Right renal pelvis (tissue), 4 donors: ENCODE data around the gene NUMBL. TPM values are rescaled to one million over a fixed set of nuclear protein-coding genes. Genes with fewer than 3 reads are reported as not detected.

Experiments used
- DNase-seq, 4 donors: peaks; one replicate each; pipeline ENCODE4 v3.0.0-alpha.2; 2013; ENCODE audit warnings: low read depth in 4 of 4, low spot score in 3 of 4, missing footprints in 1 of 4
- polyA plus RNA-seq, 4 donors: library from polyadenylated mRNA; unstranded; fragments of 120-200 nt; gene quantifications; one replicate each; pipeline ENCODE4 v1.2.1, GENCODE V29; 2013; ENCODE audit not compliant: insufficient read length in 4 of 4

The NUMBL gene
- polyA plus RNA-seq, 4 donors = 11.1 to 16.0 (median 12.6) TPM

DNA sequence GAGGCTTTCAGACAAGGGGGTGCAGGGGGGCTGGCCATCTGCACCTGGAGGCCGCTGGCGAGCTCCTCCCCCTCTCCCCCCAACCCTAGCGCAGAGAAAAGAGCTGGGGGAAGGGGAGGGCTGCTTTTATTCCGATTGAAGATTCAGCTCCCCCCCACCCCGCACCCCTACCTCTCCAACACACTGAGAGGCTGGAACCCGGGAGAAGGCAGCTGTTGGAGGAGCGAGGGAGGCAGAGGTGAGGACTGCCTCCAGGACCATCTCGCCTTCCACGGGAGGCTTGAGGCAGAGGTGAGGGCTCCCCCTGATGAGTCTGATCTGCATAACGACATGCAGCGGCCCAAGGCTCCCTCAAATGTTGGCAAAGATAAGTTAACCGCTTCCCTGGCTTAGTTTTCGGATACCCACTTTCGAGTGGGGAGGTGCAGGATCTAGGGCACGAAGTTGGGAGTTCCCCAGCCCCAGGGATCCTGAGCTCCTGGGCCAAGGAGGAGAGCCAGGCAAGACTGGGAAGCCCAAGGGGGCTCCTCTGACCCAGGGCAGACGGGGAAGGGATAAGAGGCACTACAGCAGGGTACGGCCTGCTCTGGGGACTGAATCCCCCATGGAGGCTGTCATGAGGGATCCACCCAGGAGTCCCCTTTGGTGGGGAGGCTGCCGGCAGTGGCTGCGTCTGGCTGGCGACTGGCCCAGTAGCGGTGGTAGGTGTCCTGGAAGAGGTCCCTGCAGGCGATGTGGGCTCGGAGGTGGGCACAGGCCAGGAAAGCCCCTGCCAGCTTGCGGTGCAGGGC, 1.2 kb upstream of the NUMBL start:
- no peak for DNase-seq

DNA sequence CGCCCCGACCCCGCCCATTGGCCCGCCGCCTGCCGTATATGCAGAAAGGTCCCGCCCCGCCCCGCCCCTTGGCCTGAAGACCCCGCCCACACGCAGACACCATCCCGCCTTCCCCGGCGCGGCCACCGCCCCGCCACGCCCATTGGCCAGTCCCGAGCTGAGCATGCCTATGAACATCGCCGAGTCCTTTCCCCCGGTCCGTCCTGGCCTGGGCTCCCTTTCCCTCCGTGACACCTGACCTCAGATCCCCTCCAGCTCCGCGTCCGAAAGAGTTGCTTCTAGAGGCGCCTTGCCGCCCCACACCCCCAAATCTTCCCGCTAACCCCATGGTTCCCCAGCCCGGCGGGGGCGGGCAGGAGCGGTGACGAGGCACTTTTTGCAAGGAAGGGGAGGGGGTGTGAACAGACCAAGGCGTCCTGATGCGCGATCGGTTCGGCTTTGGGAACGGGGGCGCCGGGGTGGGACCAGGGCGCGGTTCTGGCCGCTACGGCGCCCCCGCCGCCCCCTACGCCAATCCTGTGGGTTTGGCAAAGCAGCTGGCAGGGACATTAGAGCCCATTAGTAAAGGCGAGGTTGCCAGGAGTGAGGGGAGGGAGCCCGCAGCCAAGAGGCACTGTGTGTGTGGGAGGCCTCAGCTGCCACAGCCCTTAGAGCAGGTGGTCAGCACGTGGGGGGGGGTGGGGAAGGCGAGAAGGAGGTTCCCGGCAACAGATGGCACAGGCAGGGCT, 406 bp upstream of the NUMBL start:
- peak; percentile 70 to 87 (median 75) for DNase-seq

DNA sequence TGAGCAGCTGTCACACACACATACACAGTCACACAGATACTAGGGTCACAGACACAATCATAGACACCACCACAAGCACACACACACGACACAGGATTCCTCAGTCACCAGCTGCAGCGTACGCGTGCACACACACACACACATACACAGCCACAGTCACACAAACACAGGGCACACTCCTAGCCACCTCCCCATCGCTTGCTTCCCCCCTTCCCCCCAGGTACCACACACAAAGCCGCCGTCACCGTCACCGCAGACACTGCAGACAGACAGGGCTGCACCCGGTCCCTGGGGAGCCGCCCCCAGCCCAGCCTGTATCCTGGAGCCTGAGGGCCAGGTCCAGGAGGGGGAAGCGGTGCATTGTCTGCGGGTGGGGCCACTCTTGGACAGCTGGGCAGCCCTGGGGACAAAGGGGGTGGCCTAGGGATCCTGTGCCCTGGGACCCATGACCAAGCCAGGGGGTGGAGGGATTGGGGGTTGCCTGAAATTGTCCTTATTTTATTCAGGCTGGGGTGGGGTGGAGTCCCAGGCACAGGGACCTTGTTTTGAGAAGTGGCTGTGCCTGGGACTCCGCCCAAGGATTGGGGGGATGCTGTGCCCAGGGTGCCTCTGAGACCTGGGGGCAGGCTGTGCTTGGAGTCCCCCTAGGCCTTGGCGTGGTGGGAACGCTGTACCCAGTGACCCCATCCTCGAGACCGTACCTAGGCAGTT, 957 bp downstream of the NUMBL start:
- DNase-seq = no peak

DNA sequence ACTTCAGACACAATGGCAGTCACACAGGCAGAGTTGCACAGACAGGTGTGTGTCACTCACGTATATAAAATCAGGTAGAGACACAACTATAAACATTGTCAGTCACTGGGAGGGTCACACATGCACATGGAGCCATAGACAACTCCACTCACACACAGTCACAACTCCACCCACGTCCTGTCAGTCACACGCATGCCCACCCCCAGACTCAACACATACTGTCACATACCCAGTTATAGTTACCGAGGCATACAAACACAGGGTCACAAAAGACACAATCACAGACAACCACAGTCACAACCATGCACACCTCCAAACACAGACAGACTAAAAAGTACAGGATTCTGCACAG, 1.5 kb downstream of the NUMBL start:
- DNase-seq = no peak

DNA sequence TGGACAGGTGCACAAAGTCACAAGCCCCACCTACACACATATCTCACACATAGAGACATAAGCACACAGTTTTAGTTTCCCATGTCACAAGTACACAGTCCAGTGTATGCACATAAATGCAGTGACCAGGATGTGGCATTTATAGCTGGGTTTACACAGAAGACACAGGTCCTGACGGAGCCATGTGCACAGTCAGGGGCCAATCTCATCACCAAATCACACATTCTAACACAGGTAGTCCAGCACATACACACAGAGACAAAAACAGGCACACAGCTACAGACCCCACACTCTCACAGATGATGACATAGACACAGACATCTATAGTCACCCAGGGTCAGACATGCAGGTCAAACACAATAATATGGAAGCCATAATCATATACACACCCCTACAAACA, 2.1 kb downstream of the NUMBL start:
- no peak for DNase-seq

DNA sequence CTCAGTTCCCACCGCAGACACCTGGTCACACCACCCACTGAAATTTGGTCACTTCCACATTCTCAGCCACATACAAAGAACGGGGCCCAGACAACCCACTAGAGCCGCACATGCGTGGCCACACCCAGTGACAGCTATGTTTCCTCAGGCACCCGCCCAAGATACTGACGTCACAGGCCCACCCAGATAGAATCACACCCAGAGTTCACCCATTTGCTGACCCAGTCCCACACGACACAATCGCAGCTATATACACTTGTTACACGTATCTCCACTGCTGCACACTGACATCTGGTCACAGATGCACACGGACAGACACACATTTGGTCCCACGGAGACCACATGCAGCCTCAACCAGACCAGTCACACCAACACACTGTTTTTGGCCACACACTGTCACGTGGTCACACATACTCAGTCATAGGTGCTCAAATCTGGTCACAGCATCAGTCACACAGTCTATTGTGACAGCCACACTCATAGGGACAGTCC, 2.9 kb downstream of the NUMBL start:
- DNase-seq = no peak

DNA sequence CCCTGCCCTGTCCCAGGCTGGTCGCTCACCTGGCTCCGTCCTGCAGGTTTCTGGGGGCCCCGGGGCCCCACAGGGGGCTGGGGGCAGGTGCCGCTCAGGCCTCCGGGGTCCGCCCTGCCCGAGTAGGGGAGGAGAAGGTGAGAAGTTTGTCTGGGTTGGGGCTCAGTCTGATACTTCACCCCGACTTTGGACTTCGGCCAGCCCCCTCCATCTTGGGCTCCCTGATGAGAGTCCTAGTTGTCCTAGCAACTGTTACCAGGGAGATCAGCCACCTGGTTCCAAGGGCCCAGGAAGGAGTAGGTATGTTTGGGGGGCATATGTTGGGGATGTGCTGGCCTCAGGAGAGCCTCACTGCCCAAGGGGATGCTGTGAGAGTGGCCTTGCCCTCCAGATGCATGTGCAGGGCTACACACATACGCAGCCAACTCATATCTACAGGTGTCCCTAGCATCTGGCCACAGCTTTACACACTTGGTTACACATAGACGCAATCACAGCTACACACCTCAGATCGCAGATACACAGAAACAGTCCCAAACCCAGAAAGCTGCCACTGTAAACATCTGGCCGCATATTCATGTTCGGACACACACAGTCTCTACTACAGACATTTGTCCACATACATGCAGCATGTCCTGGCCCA, 3.4 kb downstream of the NUMBL start:
- no peak for DNase-seq

DNA sequence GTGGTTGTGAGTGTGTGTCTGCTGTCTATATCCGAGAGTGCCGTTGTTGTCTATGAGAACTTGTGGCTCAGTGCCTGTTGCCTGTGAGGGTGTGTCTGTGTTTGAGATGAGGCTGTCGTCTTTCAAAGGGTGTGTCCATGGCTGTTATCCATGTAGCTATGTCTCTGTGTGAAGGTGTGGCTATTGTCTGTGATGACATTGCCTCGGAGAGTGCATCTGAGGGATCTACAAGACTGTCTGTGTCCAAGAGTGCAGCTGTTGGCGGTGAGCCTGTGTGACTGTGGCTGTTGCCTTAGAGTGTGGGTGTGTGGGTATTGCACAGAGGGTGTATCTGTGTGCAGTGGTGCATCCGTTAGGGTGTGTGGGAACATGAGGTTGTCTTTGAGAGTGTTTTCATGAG, 4.9 kb downstream of the NUMBL start:
- no peak for DNase-seq

DNA sequence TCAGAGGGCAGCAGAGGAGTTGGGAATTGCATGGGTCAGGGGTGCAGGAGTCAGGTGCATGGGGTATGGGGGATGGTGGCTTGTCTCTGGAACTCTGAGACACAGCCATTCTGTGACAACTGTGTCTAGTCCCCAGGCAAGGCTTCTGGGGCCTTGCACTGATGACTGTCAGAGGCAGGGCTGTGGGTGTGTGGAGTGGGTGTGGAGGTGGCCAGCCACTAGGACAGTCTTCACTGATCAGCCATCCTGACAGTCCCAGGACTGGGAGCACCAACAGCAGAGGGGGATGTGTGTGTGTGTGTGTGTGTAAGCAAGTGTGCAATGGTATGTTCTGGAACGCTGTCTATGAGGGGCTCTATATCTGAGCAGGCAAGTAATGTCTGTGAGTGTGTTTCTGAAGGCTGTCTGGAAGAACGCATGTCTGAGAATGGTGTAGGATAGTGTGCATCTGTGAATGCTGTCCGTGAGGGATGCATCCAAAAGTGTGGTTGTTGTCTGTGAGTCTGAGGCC, 5.4 kb downstream of the NUMBL start:
- DNase-seq = no peak

DNA sequence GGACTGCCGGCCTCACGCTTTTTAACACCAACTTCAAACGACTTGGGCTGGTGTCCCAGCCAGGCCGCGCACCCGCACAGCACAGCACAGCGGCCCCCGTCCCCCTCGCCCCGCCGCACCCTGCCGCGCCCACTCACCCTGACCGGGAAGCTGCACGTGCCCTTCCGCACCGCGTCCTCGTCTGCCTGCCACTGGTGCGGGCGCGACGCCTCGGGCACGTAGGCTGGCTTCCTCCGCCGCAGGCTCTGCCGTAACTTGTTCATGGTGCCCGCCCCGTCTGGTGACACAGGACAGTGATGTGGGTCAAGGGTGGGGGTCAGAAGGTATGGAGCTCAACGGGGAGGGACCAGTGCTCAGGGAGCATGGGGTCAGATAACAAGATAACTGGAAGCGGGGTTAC, 6.2 kb downstream of the NUMBL start:
- DNase-seq = no peak

DNA sequence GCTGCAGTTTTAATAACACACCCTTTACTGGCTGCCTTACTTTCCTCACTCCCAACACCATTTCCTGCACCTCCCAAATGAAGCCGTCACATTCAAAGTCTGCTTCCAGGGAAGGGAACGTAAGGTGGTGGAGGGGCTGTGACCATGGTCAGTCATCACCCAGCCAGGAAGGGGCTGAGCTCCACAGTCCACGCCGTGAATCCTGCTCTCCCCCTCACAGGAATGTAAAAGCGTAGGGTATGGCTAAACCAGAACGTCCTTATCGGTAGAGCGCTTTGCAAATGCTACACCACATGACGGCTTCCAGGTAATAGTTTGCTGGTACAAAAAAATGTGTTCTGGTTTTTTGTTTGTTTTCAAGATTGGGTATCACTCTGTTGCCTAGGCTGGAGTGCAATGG, 7.0 kb downstream of the NUMBL start:
- DNase-seq = no peak

DNA sequence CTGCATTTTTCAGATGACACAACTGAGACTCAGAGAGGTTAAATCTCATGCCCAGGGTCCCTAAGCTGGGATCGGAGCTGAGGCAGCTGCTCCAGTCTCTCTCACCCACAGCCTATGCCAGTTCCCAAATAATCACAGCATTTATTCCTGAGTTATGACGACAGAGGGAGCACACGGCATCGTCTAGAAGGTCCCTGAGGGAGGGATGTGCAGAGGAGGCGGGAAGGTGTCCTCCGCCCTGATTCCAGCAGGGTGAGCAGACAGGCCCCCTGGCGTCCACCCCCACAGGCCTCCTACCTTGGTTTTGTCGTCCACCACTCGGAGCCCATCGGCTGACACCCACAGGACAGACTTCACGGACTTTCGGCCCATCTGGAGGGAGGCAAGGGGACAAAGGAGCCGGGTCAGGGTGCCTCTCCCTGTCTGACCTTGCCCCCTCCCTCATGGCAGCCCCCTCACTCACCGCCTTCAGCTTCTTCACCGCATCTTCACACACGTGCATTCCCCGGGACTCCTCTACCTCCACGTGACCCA, 8.0 kb downstream of the NUMBL start:
- no peak for DNase-seq

DNA sequence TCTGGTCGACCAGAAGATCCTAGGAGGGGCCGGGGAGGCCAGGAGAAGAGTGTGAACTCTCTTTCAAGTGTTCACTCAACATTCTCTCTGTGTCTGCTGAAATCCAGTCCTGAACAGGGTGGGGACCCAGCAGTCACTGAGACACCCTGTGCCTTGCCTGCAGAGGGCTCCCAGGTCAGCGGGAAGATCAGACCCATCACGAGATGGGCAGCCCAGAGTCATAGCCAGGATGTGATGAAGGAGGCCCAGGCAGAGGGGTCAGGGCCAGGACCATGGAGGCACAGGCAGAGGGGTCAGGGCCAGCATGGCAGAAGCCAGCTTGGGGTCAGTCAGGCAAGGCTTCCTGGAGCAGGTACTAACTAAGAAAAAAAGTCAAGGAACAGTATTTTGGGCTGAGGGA, 9.4 kb downstream of the NUMBL start:
- DNase-seq = no peak

DNA sequence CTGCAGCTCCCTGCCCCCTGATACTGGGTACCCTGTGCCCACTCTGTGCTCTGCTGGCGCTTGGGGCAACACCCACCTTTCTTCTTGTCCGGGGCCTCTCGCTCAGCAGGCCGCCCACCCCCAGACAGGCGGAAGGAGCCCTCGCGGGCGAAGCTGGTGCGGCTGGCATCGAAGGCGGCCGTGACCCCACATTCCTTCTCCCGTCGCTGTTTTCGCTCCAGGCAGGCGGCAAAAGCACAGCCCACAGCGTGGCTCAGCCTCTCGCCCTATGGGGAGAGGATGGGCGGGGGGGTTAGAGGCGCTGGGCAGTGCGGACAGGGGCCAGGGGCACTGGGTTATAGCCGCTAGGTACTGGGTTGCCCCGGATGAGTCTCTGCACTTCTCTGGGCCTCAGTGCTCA, 13.3 kb downstream of the NUMBL start:
- DNase-seq = no peak

DNA sequence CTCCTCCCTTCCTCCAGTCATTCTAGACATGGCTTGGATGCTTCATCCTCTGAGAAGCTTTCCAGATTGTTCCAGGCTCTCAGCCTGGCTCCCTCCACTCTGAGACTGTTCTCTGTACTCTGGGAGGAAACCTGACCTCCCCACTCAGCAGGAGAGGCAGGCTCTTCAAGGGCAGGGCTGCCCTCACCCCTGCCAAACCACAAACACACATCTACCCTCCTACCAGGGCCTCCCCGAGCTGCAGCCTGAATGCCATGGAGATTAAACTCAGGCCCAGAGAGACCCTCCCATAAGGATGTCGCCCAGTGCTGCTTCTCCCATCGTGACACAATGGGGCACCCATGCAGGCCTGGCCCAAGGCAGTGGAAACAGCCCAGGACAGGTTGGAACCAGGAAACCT, 16.2 kb downstream of the NUMBL start:
- DNase-seq = no peak

DNA sequence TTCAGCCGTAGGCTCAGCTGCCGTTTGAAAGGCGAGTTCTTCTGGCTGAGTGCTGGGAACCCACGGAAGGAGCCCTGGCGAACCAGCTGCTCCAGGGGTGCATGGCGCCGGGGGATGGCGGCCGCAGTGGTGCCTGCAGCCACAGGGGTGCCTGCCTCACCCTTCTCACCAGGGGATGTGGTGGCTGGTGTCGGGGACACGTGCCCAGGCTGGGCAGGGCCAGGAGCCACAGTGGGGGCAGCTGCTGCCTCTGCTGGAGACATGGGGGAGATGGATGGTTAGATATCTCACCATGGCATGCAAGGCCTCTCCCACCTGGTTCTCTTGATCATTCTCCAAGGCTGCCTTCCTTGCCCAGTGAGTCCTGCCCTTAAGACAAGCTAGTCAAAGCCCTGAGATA, 17.1 kb downstream of the NUMBL start:
- no peak for DNase-seq

DNA sequence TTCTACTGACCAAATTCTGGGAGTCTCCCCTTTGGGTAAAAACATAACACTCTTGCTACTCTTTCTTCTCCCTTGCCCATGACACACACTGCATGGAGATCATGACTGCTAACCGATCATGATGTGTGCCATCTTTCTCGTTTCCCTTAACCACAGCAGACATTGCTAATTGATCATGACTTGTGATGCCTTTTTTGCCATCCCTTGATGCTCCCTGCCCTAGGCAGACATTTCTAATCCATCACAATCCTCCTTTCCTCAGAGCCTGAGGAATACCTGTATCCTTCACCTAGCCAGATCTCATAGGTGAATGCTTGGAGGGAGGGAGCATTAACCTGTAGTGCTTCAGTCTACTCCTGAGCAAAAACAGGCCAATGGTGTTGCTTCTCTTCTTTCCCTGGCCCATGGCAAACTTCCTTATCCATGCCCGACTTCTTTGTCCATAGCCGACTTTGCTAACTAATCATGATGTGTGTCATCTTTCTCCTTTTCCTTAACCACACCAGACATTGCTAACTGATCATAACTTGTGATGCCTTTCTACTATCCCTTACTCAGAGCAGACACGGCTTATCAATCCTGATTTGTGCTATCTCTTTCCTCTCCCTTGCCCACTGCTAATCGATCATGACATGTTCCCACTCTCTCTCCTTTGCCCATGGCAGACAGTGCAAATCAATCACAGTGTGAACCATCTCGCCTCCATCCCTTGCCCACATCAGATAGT, 17.7 kb downstream of the NUMBL start:
- DNase-seq = no peak

DNA sequence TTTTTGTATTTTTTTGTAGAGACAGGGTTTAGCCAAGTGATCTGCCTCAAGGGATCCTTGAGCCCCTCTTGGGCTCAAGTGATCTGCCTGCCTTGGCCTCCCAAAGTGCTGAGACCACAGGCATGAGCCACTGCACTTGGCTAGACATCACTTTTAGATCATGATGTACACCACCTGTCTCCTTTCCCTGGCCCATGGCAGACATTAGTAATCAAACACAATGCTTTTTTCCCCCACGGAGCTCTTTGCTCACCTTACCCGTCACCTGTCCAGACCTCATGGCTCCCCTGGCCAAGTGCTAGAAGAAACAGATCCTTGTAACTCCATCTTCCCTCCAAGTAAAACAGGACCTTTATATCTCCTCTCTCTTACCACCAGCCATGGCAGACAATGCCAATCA, 18.4 kb downstream of the NUMBL start:
- DNase-seq = no peak

DNA sequence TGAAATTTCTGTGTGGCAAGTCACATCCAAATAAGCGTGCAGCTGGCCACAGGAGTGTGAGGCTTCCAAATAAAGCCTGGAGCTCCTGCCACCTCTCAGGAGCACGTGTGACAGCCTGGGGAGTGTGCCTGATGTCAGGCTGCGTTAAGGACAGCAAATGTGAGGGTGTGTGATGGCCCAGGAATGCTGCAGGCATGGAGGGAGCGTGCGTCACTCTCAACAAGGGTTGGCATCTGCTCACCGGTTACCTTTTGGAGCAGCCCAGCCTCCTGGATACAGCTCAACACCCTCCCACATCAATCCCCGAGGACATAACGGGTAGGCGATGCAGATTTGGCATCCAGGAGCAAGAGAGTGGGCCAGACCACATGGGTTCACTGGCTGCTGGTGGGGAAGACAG, 19.0 kb downstream of the NUMBL start:
- no peak for DNase-seq
